OCI-LY3 (cell line): Measurements from ENCODE around the gene CHPF.

Experiments
- H2AFZ ChIP-seq: fragments of 200-600, 300-600 bp; shearing (Covaris generic); 2 replicates; pipeline ENCODE4 v1.6.0; 2014; ENCODE audit warnings: antibody characterized with exemption, low read depth, low read length
- H3K27ac ChIP-seq: fragments of 200-600, 300-600 bp; sonication (generic); 2 replicates; pipeline ENCODE4 v1.5.1; 2014; ENCODE audit warnings: mild to moderate bottlenecking, low read length, moderate library complexity, mixed read lengths
- H3K27me3 ChIP-seq: fragments of 200-600, 300-600 bp; sonication (generic); 2 replicates; pipeline ENCODE4 v1.6.1; 2014; ENCODE audit warnings: low read depth, low read length, mixed read lengths
- H3K36me3 ChIP-seq: fragments of 200-600, 300-600 bp; sonication (generic); replicated peaks from 2 replicates; pipeline ENCODE3; 2014; ENCODE audit warnings: low read depth, low read length, mixed read lengths
- H3K4me1 ChIP-seq: fragments of 300-600, 200-600 bp; sonication (generic); 2 replicates; pipeline ENCODE4 v1.6.1; 2014; ENCODE audit warnings: low read length, mixed read lengths
- H3K4me2 ChIP-seq: fragments of 200-600, 300-600 bp; sonication (generic); 2 replicates; pipeline ENCODE4 v1.6.1; 2014; ENCODE audit warnings: low read length, mixed read lengths
- H3K4me3 ChIP-seq: fragments of 300-600, 200-600 bp; sonication (generic); 2 replicates; pipeline ENCODE4 v1.5.1; 2014; ENCODE audit warnings: antibody characterized with exemption, mild to moderate bottlenecking, low read length, moderate library complexity
- H3K79me2 ChIP-seq: fragments of 300-600, 200-600 bp; shearing (Covaris generic); 2 replicates; pipeline ENCODE4 v1.6.1; 2014; ENCODE audit warnings: mild to moderate bottlenecking, low read length, mixed read lengths
- H3K9ac ChIP-seq: fragments of 300-600, 200-600 bp; shearing (Covaris generic); 2 replicates; pipeline ENCODE4 v1.6.0; 2014; ENCODE audit warnings: mild to moderate bottlenecking, low read length, moderate library complexity
- H3K9me3 ChIP-seq: fragments of 200-600, 300-600 bp; shearing (Covaris generic); 2 replicates; pipeline ENCODE4 v1.6.1; 2014; ENCODE audit warnings: low read length, mixed read lengths; ENCODE audit not compliant: insufficient read depth
- H4K20me1 ChIP-seq: fragments of 200-600, 300-600 bp; sonication (generic); 2 replicates; pipeline ENCODE4 v1.6.1; 2016; ENCODE audit warnings: low read length, mixed read lengths; ENCODE audit not compliant: insufficient read depth
- CTCF ChIP-seq: fragments of 200-600, 300-600 bp; sonication (generic); IDR thresholded peaks from 2 replicates; pipeline ENCODE4 v1.5.1; 2014; ENCODE audit warnings: antibody characterized with exemption, low read length, low read depth
- EZH2phosphoT487 ChIP-seq: fragments of 200-600 bp; shearing (Covaris generic); IDR thresholded peaks from 2 replicates; pipeline ENCODE4 v1.6.1; 2018; ENCODE audit warnings: antibody characterized with exemption, mixed run types, low read depth

The CHPF gene

DNA sequence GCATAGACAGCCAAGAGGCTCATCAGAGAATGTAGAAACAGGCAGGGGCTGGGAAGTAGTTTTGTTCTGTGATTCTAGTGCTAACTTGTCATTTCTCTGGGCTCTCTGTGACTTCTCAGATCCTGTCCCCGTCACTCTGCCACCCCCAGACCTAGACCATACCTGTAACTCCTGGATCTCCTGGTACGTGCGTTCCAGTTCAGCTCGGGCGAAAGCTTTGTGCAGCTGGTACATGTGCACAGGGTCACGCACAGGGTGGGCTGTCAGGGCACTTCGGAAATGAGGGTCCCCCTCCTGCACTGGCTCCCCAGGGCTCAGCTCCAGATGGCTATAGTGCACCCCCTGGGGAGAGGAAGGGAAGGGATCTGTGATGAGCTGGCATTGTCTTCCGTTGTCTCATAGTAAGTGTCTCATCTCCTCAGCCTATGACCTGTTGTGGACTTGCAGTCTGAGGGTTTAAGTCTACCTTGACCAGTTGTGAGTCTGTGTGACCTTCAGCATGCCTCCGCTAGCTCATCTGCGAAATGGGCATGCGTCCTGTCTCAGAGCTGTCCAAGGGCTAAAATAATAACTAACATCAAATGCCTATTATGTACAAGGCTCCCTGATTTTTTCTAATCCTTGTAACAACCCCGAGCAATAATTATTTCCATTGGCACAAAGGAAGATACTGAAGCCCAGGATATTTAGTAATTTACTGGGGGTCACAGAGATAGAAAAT, 2.7 kb downstream of the CHPF start:
- no peaks in the 10 kb centered on the region for H3K27me3 ChIP-seq
- no peak overlapping the region for H3K9ac ChIP-seq
- H3K4me3 ChIP-seq: no peak overlapping the region
- peaks cover 8% of the 10 kb centered on the region for H3K79me2 ChIP-seq
- no peak overlapping the region for H2AFZ ChIP-seq
- H3K4me1 ChIP-seq: peaks cover 6% of the 10 kb centered on the region
- no peak overlapping the region for H3K27ac ChIP-seq
- H3K4me2 ChIP-seq: peak overlapping the region; percentile 97
- peaks cover 8% of the 10 kb centered on the region for H3K36me3 ChIP-seq
- peaks cover 14% of the 10 kb centered on the region; the same call in 1 of the 2 replicates for H4K20me1 ChIP-seq
- no peaks in the 10 kb centered on the region for H3K9me3 ChIP-seq
- TF ChIP-seq CTCF (no peak), EZH2phosphoT487 (no peak)

DNA sequence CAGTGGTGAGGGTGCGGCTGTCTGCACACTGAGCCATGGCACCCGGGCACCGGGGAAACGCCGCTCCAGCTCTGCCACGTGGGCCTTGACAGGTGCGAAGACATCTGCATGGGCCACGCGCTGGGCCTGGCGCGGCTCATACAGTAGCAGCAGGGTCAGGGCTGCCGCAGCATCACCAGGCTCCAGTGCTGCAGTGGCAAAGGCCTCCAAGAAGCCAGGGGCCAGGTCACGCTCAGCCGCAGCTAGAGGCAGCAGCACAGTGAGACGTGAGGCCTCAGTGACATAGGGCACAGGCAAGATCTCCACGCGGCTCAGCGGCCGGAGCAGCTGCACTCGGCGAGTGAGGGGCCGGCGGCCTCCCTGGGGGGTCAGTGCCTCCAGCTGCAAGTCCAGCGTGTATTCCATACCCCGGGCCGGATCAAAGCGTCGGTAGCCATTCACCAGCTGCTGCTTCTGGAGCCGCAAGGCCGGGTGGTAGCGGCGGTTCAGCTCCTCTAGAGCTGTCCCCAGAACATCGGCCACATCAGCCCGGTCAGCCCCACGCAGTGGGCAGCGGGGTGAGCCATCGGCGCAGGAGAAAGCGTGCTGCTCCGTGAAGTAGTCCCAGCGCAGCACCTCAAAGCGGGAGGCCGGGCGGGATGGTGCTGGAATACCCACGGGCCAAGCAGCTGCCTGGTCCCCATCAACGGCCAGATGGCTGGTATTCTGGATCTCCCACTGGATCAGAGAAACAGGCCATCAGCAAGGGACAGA, 3.5 kb downstream of the CHPF start:
- Histone ChIP-seq H3K4me3 (no peak overlapping the region), H3K36me3 (peaks cover 8% of the 10 kb centered on the region), H3K9me3 (no peaks in the 10 kb centered on the region), H3K27ac (no peak overlapping the region), H4K20me1 (peaks cover 14% of the 10 kb centered on the region; the same call in 1 of the 2 replicates), H3K27me3 (no peaks in the 10 kb centered on the region), H3K4me2 (no peak overlapping the region), H3K4me1 (peaks cover 6% of the 10 kb centered on the region), H3K9ac (no peak overlapping the region), H2AFZ (no peak overlapping the region), H3K79me2 (peaks cover 8% of the 10 kb centered on the region)
- TF ChIP-seq EZH2phosphoT487: no peak
- TF ChIP-seq CTCF: no peak

- Histone ChIP-seq H3K79me2 (peaks cover 8% of the 10 kb centered on the region), H2AFZ (no peak overlapping the region), H3K9me3 (no peaks in the 10 kb centered on the region), H3K4me2 (no peak overlapping the region), H3K4me3 (no peak overlapping the region), H4K20me1 (peaks cover 14% of the 10 kb centered on the region; the same call in 1 of the 2 replicates), H3K4me1 (peaks cover 6% of the 10 kb centered on the region), H3K27me3 (no peaks in the 10 kb centered on the region), H3K36me3 (peaks cover 8% of the 10 kb centered on the region), H3K27ac (no peak overlapping the region), H3K9ac (no peak overlapping the region)
- no peak for TF ChIP-seq EZH2phosphoT487
- no peak for TF ChIP-seq CTCF
Measured at GRCh38 chr2:219538956-219539788, 4.4 kb downstream of the CHPF start.

- Histone ChIP-seq H3K27me3 (no peaks in the 10 kb centered on the region), H3K9me3 (no peaks in the 10 kb centered on the region), H3K27ac (no peak overlapping the region), H3K9ac (no peak overlapping the region), H3K36me3 (peaks cover 8% of the 10 kb centered on the region), H3K4me3 (no peak overlapping the region), H4K20me1 (peaks cover 14% of the 10 kb centered on the region; the same call in 1 of the 2 replicates), H3K4me1 (peaks cover 6% of the 10 kb centered on the region), H2AFZ (no peak overlapping the region), H3K4me2 (no peak overlapping the region), H3K79me2 (peaks cover 8% of the 10 kb centered on the region)
- TF ChIP-seq CTCF: no peak
- TF ChIP-seq EZH2phosphoT487: no peak
Measured at GRCh38 chr2:219538504-219538951, 5.1 kb downstream of the CHPF start.
